Upper lobe of left lung (tissue), 4 donors: ENCODE data around the gene B9D2.

ENCODE experiments used
- EP300 ChIP-seq, 4 donors: sonication (generic); formaldehyde crosslinking; IDR thresholded peaks; one replicate each; pipeline ENCODE4 v1.5.1; 2017; ENCODE audit warnings: antibody characterized with exemption in 4 of 4, control low read depth in 2 of 4
- POLR2A ChIP-seq, 4 donors: fragments of 450-650 bp; IDR thresholded peaks; one replicate each; pipeline ENCODE4 v1.5.1; 2016 to 2017; ENCODE audit warnings: antibody characterized with exemption in 4 of 4, mild to moderate bottlenecking in 2 of 4
- POLR2AphosphoS5 ChIP-seq, 2 donors: sonication (generic); formaldehyde crosslinking; IDR thresholded peaks; one replicate each; pipeline ENCODE4 v1.5.1; 2017; ENCODE audit warnings: antibody characterized with exemption in 2 of 2
- TF ChIP-seq, protein P1 (sequence below), 6 experiments: fragments of 450-650 bp in 4 of 6; fragments of 200-600 bp in 2 of 6; sonication (generic) in 2 of 6; IDR thresholded peaks; one replicate each; pipeline ENCODE4 v1.5.1; 2016 to 2019; ENCODE audit warnings: antibody characterized with exemption in 6 of 6

GRCh38 chr19:41363371-41363752 lies 587 bp downstream of the B9D2 start:
- TF ChIP-seq, protein P1, sequence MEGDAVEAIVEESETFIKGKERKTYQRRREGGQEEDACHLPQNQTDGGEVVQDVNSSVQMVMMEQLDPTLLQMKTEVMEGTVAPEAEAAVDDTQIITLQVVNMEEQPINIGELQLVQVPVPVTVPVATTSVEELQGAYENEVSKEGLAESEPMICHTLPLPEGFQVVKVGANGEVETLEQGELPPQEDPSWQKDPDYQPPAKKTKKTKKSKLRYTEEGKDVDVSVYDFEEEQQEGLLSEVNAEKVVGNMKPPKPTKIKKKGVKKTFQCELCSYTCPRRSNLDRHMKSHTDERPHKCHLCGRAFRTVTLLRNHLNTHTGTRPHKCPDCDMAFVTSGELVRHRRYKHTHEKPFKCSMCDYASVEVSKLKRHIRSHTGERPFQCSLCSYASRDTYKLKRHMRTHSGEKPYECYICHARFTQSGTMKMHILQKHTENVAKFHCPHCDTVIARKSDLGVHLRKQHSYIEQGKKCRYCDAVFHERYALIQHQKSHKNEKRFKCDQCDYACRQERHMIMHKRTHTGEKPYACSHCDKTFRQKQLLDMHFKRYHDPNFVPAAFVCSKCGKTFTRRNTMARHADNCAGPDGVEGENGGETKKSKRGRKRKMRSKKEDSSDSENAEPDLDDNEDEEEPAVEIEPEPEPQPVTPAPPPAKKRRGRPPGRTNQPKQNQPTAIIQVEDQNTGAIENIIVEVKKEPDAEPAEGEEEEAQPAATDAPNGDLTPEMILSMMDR (IDR thresholded peaks at IDR 0.05): no peak
- TF ChIP-seq EP300 (IDR thresholded peaks at IDR 0.05): no peak
- TF ChIP-seq POLR2A (IDR thresholded peaks at IDR 0.05): no peak
- no peak for TF ChIP-seq POLR2AphosphoS5 (IDR thresholded peaks at IDR 0.05)
